GM12872 (cell line): ENCODE results near the gene SIRT3.

Source experiments
- TF ChIP-seq, protein P1 (sequence below): IDR thresholded peaks from 3 replicates; pipeline ENCODE4 v1.5.1; 2011; ENCODE audit warnings: low read depth, mild to moderate bottlenecking, low read length, moderate library complexity; ENCODE audit not compliant: insufficient read depth

Gene SIRT3

GRCh38 chr11:249062-249461 is 12.9 kb upstream of the SIRT3 start:
- TF ChIP-seq, protein P1, sequence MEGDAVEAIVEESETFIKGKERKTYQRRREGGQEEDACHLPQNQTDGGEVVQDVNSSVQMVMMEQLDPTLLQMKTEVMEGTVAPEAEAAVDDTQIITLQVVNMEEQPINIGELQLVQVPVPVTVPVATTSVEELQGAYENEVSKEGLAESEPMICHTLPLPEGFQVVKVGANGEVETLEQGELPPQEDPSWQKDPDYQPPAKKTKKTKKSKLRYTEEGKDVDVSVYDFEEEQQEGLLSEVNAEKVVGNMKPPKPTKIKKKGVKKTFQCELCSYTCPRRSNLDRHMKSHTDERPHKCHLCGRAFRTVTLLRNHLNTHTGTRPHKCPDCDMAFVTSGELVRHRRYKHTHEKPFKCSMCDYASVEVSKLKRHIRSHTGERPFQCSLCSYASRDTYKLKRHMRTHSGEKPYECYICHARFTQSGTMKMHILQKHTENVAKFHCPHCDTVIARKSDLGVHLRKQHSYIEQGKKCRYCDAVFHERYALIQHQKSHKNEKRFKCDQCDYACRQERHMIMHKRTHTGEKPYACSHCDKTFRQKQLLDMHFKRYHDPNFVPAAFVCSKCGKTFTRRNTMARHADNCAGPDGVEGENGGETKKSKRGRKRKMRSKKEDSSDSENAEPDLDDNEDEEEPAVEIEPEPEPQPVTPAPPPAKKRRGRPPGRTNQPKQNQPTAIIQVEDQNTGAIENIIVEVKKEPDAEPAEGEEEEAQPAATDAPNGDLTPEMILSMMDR = no peak

DNA sequence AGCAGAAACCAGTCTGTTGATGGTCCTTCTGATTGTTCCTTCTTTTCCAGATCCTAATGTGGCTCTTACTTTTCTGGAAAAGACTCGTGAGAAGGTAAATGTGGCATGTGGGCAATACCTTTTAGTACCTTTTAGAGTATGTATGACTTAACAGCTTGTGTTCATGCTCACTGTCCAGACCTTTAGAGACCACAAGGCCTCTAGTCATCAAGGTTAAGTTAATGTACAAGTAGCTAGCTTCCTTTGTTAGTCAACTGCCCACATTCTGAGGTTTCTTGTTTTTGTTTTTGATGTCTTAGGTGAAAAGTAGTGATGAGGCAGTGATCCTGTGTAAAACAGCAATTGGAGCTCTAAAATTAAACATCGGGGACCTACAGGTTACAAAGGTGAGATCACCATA is 8.2 kb upstream of the SIRT3 start:
- TF ChIP-seq, protein P1 = no peak

DNA sequence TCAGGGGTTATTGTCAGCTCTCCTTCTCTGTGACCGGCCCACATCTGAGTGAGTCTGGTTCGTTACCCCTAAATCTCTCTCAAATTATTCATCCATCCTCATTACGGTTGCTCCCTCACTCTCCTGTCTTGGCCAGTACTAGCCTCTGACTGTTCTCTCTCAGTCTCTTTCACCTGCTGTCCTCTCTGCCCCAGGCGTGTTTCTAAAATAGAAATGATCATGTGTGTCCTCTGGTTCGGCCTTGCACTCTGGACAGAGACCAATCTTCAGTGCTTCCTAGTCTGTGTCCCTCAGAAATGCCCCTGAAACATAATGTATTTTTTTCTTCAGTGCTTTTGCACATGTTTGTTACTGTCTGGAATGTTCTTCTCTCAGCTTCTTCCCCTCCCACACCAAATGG is 5.5 kb upstream of the SIRT3 start:
- TF ChIP-seq, protein P1 = no peak

DNA sequence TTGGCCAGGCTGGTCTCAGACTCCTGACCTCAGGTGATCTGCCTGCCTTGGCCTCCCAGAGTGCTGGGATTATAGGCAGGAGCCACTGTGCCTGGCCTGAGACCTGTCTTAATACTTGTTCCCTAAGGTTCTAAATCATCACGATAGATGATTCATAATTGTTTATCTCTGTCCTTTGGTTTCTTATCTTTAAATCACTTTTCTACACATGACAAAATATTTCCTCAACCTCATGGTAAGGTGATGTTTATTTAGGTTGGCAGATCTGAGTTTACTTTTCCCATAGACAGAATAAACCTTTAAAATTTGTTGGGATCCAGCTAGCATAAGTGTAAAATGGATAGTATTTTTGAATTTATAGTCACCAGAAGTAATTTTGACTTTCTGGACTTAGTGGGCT is 4.2 kb upstream of the SIRT3 start:
- TF ChIP-seq, protein P1 = no peak

GRCh38 chr11:236774-237767 is 929 bp upstream of the SIRT3 start, which contains the start of gene PSMD13:
PSMD13 (plus strand) TSS chr11:236976; CDS start chr11:237050, 74 bp downstream.
- TF ChIP-seq, protein P1 = no peak

DNA sequence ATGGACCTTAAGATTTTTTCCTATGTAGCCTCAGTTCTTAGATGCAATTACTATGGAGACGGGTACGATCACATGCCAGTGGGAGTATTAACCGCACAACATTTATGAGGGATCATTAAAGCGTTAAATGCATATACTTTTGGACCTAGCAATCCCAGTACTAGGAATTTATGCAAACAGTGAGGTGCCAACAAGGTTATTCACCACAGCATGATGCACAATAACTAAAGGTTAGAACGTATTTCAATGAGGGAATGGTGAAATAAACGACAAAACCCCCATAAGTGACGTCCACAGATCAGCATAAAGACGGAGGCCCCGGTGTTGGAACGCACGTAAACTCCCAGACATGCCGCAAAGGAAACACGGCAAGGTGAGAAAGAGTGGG is 539 bp downstream of the SIRT3 start:
- TF ChIP-seq, protein P1 = no peak

DNA sequence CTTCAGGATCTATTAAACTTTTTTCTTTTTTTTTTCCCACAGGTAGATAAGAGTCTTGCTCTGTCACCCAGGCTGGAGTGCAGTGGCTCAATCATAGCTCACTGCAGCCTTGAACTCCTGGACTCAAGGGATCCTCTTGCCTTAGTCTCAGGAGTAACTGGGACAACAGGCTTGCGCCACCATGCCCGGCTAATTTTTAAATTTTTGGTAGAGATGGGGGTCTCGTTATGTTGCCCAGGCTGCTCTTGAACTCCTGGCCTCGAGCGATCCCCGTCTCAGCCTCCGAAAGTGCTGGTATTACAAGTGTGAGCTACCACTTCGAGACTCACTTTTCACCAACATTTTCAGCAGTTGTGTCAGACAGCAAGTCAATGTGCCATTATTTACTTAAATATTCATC is 962 bp downstream of the SIRT3 start:
- TF ChIP-seq, protein P1 = no peak
